Measurements from ENCODE around the gene FMO2.
A peak's percentile ranks its signal among the peaks of the same experiment; 100 is the strongest.

Gene FMO2

GRCh38 chr1:171185091-171185490 lies at the start of gene FMO2:
TSS of gene FMO2 (plus strand) at chr1:171185300. CDS start at chr1:171185714, 414 bp downstream.
- DNase-seq: peak in 2 of 51 donors; percentile 5 to 11

GRCh38 chr1:171137580-171137979 lies 47.5 kb upstream of the FMO2 start:
- DNase-seq: no peak

GRCh38 chr1:171138980-171139379 lies 46.1 kb upstream of the FMO2 start:
- no peak for DNase-seq

- no peak for DNase-seq
Measured at GRCh38 chr1:171139890-171140289, 45.2 kb upstream of the FMO2 start.

GRCh38 chr1:171140401-171140800 lies 44.7 kb upstream of the FMO2 start:
- no peak for DNase-seq

GRCh38 chr1:171140956-171141687 lies 44.0 kb upstream of the FMO2 start:
- DNase-seq: no peak

- peak in 7 of 51 donors; percentile 9 to 55 (median 14) for DNase-seq
Measured at GRCh38 chr1:171141688-171142415, 43.2 kb upstream of the FMO2 start.

- DNase-seq: peak in 7 of 51 donors; percentile 2 to 55 (median 15)
Measured at GRCh38 chr1:171142416-171143385, 42.4 kb upstream of the FMO2 start.

- DNase-seq: no peak
Measured at GRCh38 chr1:171150156-171150555, 34.9 kb upstream of the FMO2 start.

GRCh38 chr1:171152549-171152948 lies 32.6 kb upstream of the FMO2 start:
- no peak for DNase-seq

- no peak for DNase-seq
Measured at GRCh38 chr1:171155484-171155883, 29.6 kb upstream of the FMO2 start.

GRCh38 chr1:171158096-171158495 lies 27.0 kb upstream of the FMO2 start:
- no peak for DNase-seq

GRCh38 chr1:171158551-171158950 lies 26.5 kb upstream of the FMO2 start:
- no peak for DNase-seq

- DNase-seq: no peak
Measured at GRCh38 chr1:171159148-171159547, 26.0 kb upstream of the FMO2 start.

- DNase-seq: no peak
Measured at GRCh38 chr1:171160211-171160610, 24.9 kb upstream of the FMO2 start.

GRCh38 chr1:171160639-171161354 lies 24.3 kb upstream of the FMO2 start:
- DNase-seq: no peak

GRCh38 chr1:171161431-171161830 lies 23.7 kb upstream of the FMO2 start:
- no peak for DNase-seq

- no peak for DNase-seq
Measured at GRCh38 chr1:171166361-171166760, 18.7 kb upstream of the FMO2 start.

- DNase-seq: no peak
Measured at GRCh38 chr1:171167785-171168184, 17.3 kb upstream of the FMO2 start.

GRCh38 chr1:171172471-171172870 lies 12.6 kb upstream of the FMO2 start:
- DNase-seq: no peak

- DNase-seq: no peak
Measured at GRCh38 chr1:171173069-171173468, 12.0 kb upstream of the FMO2 start.
